H1 (cell line): ENCODE measurements around the gene SGCE. TPM values are rescaled to one million over a fixed set of nuclear protein-coding genes. Genes with fewer than 3 reads are reported as not detected.

Source experiments
- CTCF ChIA-PET: fragments of 300-600 bp; sonication (Branson Sonifier 250); formaldehyde crosslinking; loops from one replicate; lab custom pipeline; 2021; ENCODE audit not compliant: partially characterized antibody; lab: Charles Lee
- POLR2A ChIA-PET: fragments of 300-600 bp; sonication (Branson Sonifier 250); formaldehyde crosslinking; loops from one replicate; lab custom pipeline; 2021; ENCODE audit warnings: inconsistent platforms; ENCODE audit not compliant: partially characterized antibody; lab: Charles Lee
- DNase-seq, 2 experiments: peaks; one replicate each; pipeline versions ENCODE4 v3.0.0 to v3.0.0-alpha.2; 2010 to 2022; ENCODE audit warnings: low spot score in 2 of 2, low read depth in 1 of 2, mixed read lengths in 1 of 2
- FAIRE-seq: peaks from 2 replicates; lab custom pipeline; 2011; peaks lifted over from hg19 to GRCh38; lab: Jason Lieb, UNC
- H2AFZ ChIP-seq: 2 replicates; pipeline ENCODE4 v1.8.1; 2012; ENCODE audit warnings: low read length, inconsistent platforms
- H2AK5ac ChIP-seq: 2 replicates; pipeline ENCODE4 v1.6.1; 2013; ENCODE audit warnings: low read depth, low read length
- H2BK120ac ChIP-seq: replicated peaks from 2 replicates; pipeline ENCODE3; 2013; ENCODE audit warnings: low read depth, low read length, inconsistent platforms
- H2BK12ac ChIP-seq: 2 replicates; pipeline ENCODE4 v1.6.1; 2013; ENCODE audit warnings: low read depth, low read length
- H2BK15ac ChIP-seq: 2 replicates; pipeline ENCODE4 v1.6.1; 2013; ENCODE audit warnings: low read length
- H2BK20ac ChIP-seq: 2 replicates; pipeline ENCODE4 v1.6.1; 2013; ENCODE audit warnings: low read length
- H2BK5ac ChIP-seq: 2 replicates; pipeline ENCODE4 v1.6.1; 2013; ENCODE audit warnings: low read depth, low read length
- H3K14ac ChIP-seq: 2 replicates; pipeline ENCODE4 v1.6.1; 2013; ENCODE audit warnings: inconsistent platforms; ENCODE audit not compliant: insufficient read length
- H3K18ac ChIP-seq: 2 replicates; pipeline ENCODE4 v1.6.1; 2013; ENCODE audit warnings: low read length; ENCODE audit errors: extremely low read depth
- H3K23ac ChIP-seq: 2 replicates; pipeline ENCODE4 v1.6.1; 2013; ENCODE audit warnings: inconsistent platforms; ENCODE audit not compliant: insufficient read length
- H3K23me2 ChIP-seq: 2 replicates; pipeline ENCODE4 v1.6.1; 2013; ENCODE audit warnings: low read depth, low read length
- H3K27ac ChIP-seq: 2 replicates; pipeline ENCODE4 v1.6.1; 2011; ENCODE audit warnings: low read depth, low read length, inconsistent platforms
- H3K27me3 ChIP-seq, 4 experiments: replicated peaks in 1 of 4; 1 replicate in 1 of 4; 2 replicates in 3 of 4; pipeline versions ENCODE4 v1.6.1 to v1.8.1; 2011 to 2013; ENCODE audit warnings: low read length in 3 of 4, mild to moderate bottlenecking in 3 of 4, inconsistent platforms in 2 of 4, mixed read lengths in 2 of 4, moderate library complexity in 1 of 4; ENCODE audit not compliant: control insufficient read depth in 3 of 4, insufficient read depth in 3 of 4; ENCODE audit errors: extremely low read depth in 1 of 4
- H3K36me3 ChIP-seq, 4 experiments: 2 replicates each; pipeline versions ENCODE4 v1.6.1 to v1.8.1; 2011 to 2013; ENCODE audit warnings: mild to moderate bottlenecking in 4 of 4, low read length in 3 of 4, moderate library complexity in 2 of 4, control low read depth in 1 of 4, inconsistent platforms in 1 of 4; ENCODE audit not compliant: insufficient read depth in 4 of 4, control insufficient read depth in 2 of 4
- H3K4ac ChIP-seq: replicated peaks from 2 replicates; pipeline ENCODE3; 2013; ENCODE audit warnings: low read length, low read depth, mixed read lengths, inconsistent platforms; ENCODE audit not compliant: insufficient read length
- H3K4me1 ChIP-seq, 4 experiments: replicated peaks in 1 of 4; 1 replicate in 1 of 4; 2 replicates in 3 of 4; pipeline versions ENCODE4 v1.6.1 to v1.8.1; 2011 to 2013; ENCODE audit warnings: low read length in 3 of 4, inconsistent platforms in 2 of 4, mixed read lengths in 1 of 4; ENCODE audit not compliant: insufficient read depth in 4 of 4, control insufficient read depth in 3 of 4
- H3K4me2 ChIP-seq, 2 experiments: 2 replicates each; pipeline versions ENCODE4 v1.6.1 to v1.8.1; 2011 to 2013; ENCODE audit warnings: low read depth in 2 of 2, low read length in 2 of 2, control low read depth in 1 of 2, inconsistent platforms in 1 of 2, mild to moderate bottlenecking in 1 of 2; ENCODE audit not compliant: insufficient read depth in 1 of 2
- H3K4me3 ChIP-seq, 4 experiments: fragments of 200-600, 300-600 bp in 1 of 4; sonication (generic), shearing (Covaris generic), sonication (Bioruptor Twin) in 1 of 4; 2 replicates each; pipeline versions ENCODE4 v1.5.1 to v1.8.1; 2011 to 2016; ENCODE audit warnings: low read length in 4 of 4, low read depth in 3 of 4, control low read depth in 2 of 4, inconsistent platforms in 2 of 4, mild to moderate bottlenecking in 2 of 4, mixed read lengths in 1 of 4, moderate library complexity in 1 of 4; ENCODE audit not compliant: insufficient read depth in 2 of 4; ENCODE audit errors: extremely low read depth in 1 of 4
- H3K56ac ChIP-seq: replicated peaks from 2 replicates; pipeline ENCODE3; 2013; ENCODE audit warnings: low read depth, mild to moderate bottlenecking, mixed read lengths, low read length, inconsistent platforms; ENCODE audit not compliant: insufficient read length
- H3K79me1 ChIP-seq: 2 replicates; pipeline ENCODE4 v1.6.1; 2013; ENCODE audit warnings: low read depth, low read length, control low read depth
- H3K79me2 ChIP-seq, 2 experiments: 2 replicates each; pipeline versions ENCODE4 v1.6.1 to v1.8.1; 2012 to 2013; ENCODE audit warnings: low read length in 2 of 2, mild to moderate bottlenecking in 2 of 2, inconsistent platforms in 1 of 2; ENCODE audit not compliant: insufficient read depth in 2 of 2, control insufficient read depth in 1 of 2
- H3K9ac ChIP-seq, 4 experiments: replicated peaks in 1 of 4; 1 replicate in 1 of 4; 2 replicates in 3 of 4; pipeline versions ENCODE4 v1.6.1 to v1.8.1; 2011 to 2013; ENCODE audit warnings: low read depth in 3 of 4, low read length in 3 of 4, control low read depth in 2 of 4, mild to moderate bottlenecking in 2 of 4, moderate library complexity in 2 of 4, inconsistent platforms in 1 of 4; ENCODE audit errors: extremely low read depth in 1 of 4
- H3K9me3 ChIP-seq, 2 experiments: 2 replicates each; pipeline versions ENCODE4 v1.6.1 to v1.8.1; 2012 to 2013; ENCODE audit warnings: mild to moderate bottlenecking in 2 of 2, moderate library complexity in 2 of 2, control low read depth in 1 of 2, inconsistent platforms in 1 of 2, low read depth in 1 of 2, low read length in 1 of 2, mixed read lengths in 1 of 2; ENCODE audit not compliant: insufficient read depth in 2 of 2
- H4K20me1 ChIP-seq, 2 experiments: replicated peaks in 1 of 2; 2 replicates each; pipeline versions ENCODE3 to v1.8.1; 2011 to 2013; ENCODE audit warnings: inconsistent platforms in 2 of 2, low read length in 2 of 2, mild to moderate bottlenecking in 1 of 2; ENCODE audit not compliant: insufficient read depth in 2 of 2, control insufficient read depth in 1 of 2
- H4K5ac ChIP-seq: 2 replicates; pipeline ENCODE4 v1.6.1; 2013; ENCODE audit warnings: low read length, low read depth, mixed read lengths, inconsistent platforms; ENCODE audit not compliant: insufficient read length
- H4K8ac ChIP-seq: 2 replicates; pipeline ENCODE4 v1.8.0; 2013; ENCODE audit warnings: mild to moderate bottlenecking, moderate library complexity, low read length, inconsistent platforms; ENCODE audit not compliant: insufficient read depth; ENCODE audit errors: extremely low read depth
- H4K91ac ChIP-seq: replicated peaks from 2 replicates; pipeline ENCODE3; 2013; ENCODE audit warnings: low read length, mixed read lengths, inconsistent platforms; ENCODE audit not compliant: insufficient read length
- CBX8 ChIP-seq: fragments of 300-800, 300-1000 bp; sonication (generic); IDR thresholded peaks from 2 replicates; pipeline ENCODE4 v1.7.1; 2016; ENCODE audit warnings: low read depth, low read length, borderline replicate concordance
- HDAC2 ChIP-seq, 2 experiments: fragments of 300-600 bp in 1 of 2; sonication (generic) in 1 of 2; IDR thresholded peaks; 2 replicates each; pipeline ENCODE4 v1.6.1; 2011 to 2012; ENCODE audit warnings: low read depth in 2 of 2, low read length in 2 of 2, mild to moderate bottlenecking in 2 of 2, moderate library complexity in 2 of 2, borderline replicate concordance in 1 of 2, inconsistent platforms in 1 of 2
- KDM4A ChIP-seq: IDR thresholded peaks from one replicate; pipeline ENCODE4 v1.7.1; 2012; ENCODE audit warnings: low read depth, mild to moderate bottlenecking, moderate library complexity, low read length, inconsistent platforms; ENCODE audit not compliant: severe bottlenecking
- NRF1 ChIP-seq: IDR thresholded peaks from 2 replicates; pipeline ENCODE4 v1.6.1; 2011; ENCODE audit warnings: mild to moderate bottlenecking, low read depth, low read length, improper control_type of control experiment
- PHF8 ChIP-seq: fragments of 200-600 bp; sonication (generic); conservative IDR thresholded peaks from 2 replicates; pipeline ENCODE4 v1.7.1; 2012; ENCODE audit warnings: low read depth, mild to moderate bottlenecking, inconsistent platforms, low read length, moderate library complexity
- POLR2A ChIP-seq, 2 experiments: IDR thresholded peaks; 1 replicate in 1 of 2; 2 replicates in 1 of 2; pipeline ENCODE4 v1.6.1; 2011; ENCODE audit warnings: low read depth in 2 of 2, low read length in 2 of 2, mild to moderate bottlenecking in 2 of 2; ENCODE audit errors: control extremely low read depth in 1 of 2
- RAD21 ChIP-seq, 2 experiments: IDR thresholded peaks in 1 of 2; conservative IDR thresholded peaks in 1 of 2; 2 replicates each; pipeline ENCODE4 v1.6.1; 2011; ENCODE audit warnings: low read depth in 2 of 2, low read length in 2 of 2, improper control_type of control experiment in 1 of 2, inconsistent platforms in 1 of 2, mild to moderate bottlenecking in 1 of 2, moderate library complexity in 1 of 2
- RNF2 ChIP-seq: fragments of 200-900, 300-1000 bp; sonication (generic); IDR thresholded peaks from 2 replicates; pipeline ENCODE4 v1.7.1; 2016; ENCODE audit warnings: borderline replicate concordance, low read depth, mild to moderate bottlenecking, antibody characterized with exemption, low read length; ENCODE audit not compliant: poor library complexity, severe bottlenecking; ENCODE audit errors: missing control alignments
- RXRA ChIP-seq: IDR thresholded peaks from 2 replicates; pipeline ENCODE4 v1.6.1; 2011; ENCODE audit warnings: low read depth, mild to moderate bottlenecking, low read length, moderate library complexity; ENCODE audit not compliant: insufficient read depth
- SP4 ChIP-seq: IDR thresholded peaks from 2 replicates; pipeline ENCODE4 v1.6.1; 2012; ENCODE audit warnings: low read length, inconsistent platforms
- SUZ12 ChIP-seq: fragments of 200-600 bp; sonication (generic); IDR thresholded peaks from 2 replicates; pipeline ENCODE4 v1.6.1; 2012; ENCODE audit warnings: mild to moderate bottlenecking, inconsistent platforms, low read length, moderate library complexity, mixed read lengths
- TAF1 ChIP-seq: IDR thresholded peaks from 2 replicates; pipeline ENCODE4 v1.6.1; 2011; ENCODE audit warnings: mild to moderate bottlenecking, low read depth, low read length
- TBP ChIP-seq: IDR thresholded peaks from 2 replicates; pipeline ENCODE4 v1.6.1; 2011; ENCODE audit warnings: low read depth, low read length, improper control_type of control experiment
- TEAD4 ChIP-seq: IDR thresholded peaks from 2 replicates; pipeline ENCODE4 v1.6.1; 2012; ENCODE audit warnings: low read depth, low read length, inconsistent platforms, mixed read lengths
- ZNF274 ChIP-seq: IDR thresholded peaks from 2 replicates; pipeline ENCODE4 v1.7.0; 2012; ENCODE audit warnings: low read length, borderline replicate concordance; ENCODE audit errors: extremely low read depth
- WGBS, 2 experiments: shearing (Covaris generic) in 1 of 2; methylation state at CpG; one replicate each; pipeline versions ENCODE4 v1.1.6 to v1.1.7; 2013 to 2015; ENCODE audit warnings: low lambda C conversion rate in 2 of 2, mixed read lengths in 2 of 2, inconsistent platforms in 1 of 2, low coverage in 1 of 2, missing lambda C conversion rate in 1 of 2; ENCODE audit not compliant: insufficient replicate concordance in 2 of 2, insufficient coverage in 1 of 2, insufficient read length in 1 of 2; ENCODE audit errors: extremely low coverage in 1 of 2, missing lambda C conversion rate in 1 of 2; 5-methylcytosine and 5-hydroxymethylcytosine counted together
- polyA plus RNA-seq, 7 experiments: library from polyadenylated mRNA; depleted of rRNA in 3 of 7; stranded (reverse) in 5 of 7; unstranded in 2 of 7; fragments of >200 nt in 5 of 7; fragments of 200-250 nt in 2 of 7; gene quantifications; 1 replicate in 5 of 7; 2 replicates in 1 of 7; 4 replicates in 1 of 7; pipeline versions ENCODE4 v1.2.1 to v1.2.3, GENCODE V29; 2011 to 2013; ENCODE audit warnings: missing spikeins in 2 of 7, mixed read lengths in 2 of 7
- total RNA-seq: library from RNA; stranded (reverse); fragmentation: NEBNext Ultra II Directional; extraction: Animal tissue kit (Norgen Biotek cat#: 25700); gene quantifications from 2 replicates; pipeline ENCODE4 v1.2.1, GENCODE V29; 2021

The SGCE gene
- total and polyA plus RNA-seq, 2 of the 8 experiments (the other 6 are each of a cell fraction or from before 2014, with no cell fraction given): 12.8 to 25.0 TPM

- H3K18ac ChIP-seq: no peak overlapping the region
- H4K8ac ChIP-seq: no peak overlapping the region
- H2BK5ac ChIP-seq: no peak overlapping the region
- H2AFZ ChIP-seq: no peak overlapping the region
- no peak overlapping the region for H2BK120ac ChIP-seq
- H3K9ac ChIP-seq: no peak overlapping the region
- no peak overlapping the region for H2BK15ac ChIP-seq
- no peaks in the 10 kb centered on the region for H3K4me1 ChIP-seq
- H3K4me3 ChIP-seq: no peak overlapping the region
- no peaks in the 10 kb centered on the region for H3K79me1 ChIP-seq
- H4K20me1 ChIP-seq: no peaks in the 10 kb centered on the region
- CTCF ChIA-PET: no interaction called here
- H3K23ac ChIP-seq: no peak overlapping the region
- H2BK20ac ChIP-seq: no peak overlapping the region
- no peak overlapping the region for H3K14ac ChIP-seq
- no peak overlapping the region for H3K4me2 ChIP-seq
- WGBS, 2 experiments: 98% methylated on average over 3 of the region's 3 CpGs; no CpG with 5 or more reads in 1 of the 2 experiments
- POLR2A ChIA-PET: no interaction called here
- H3K36me3 ChIP-seq: peaks cover 0 to 3% (median 0%) of the 10 kb centered on the region in 4 experiments; a peak in 1 of 8 replicates
- H3K27me3 ChIP-seq: no peaks in the 10 kb centered on the region
- no peak overlapping the region for H3K27ac ChIP-seq
- H4K5ac ChIP-seq: no peak overlapping the region
- no peak overlapping the region for H2AK5ac ChIP-seq
- FAIRE-seq: no peak
- no peak overlapping the region for H2BK12ac ChIP-seq
- no peak overlapping the region for H3K56ac ChIP-seq
- no peak for DNase-seq
- H3K4ac ChIP-seq: no peak overlapping the region
- H3K79me2 ChIP-seq: no peaks in the 10 kb centered on the region
- H4K91ac ChIP-seq: no peak overlapping the region
- H3K9me3 ChIP-seq: no peaks in the 10 kb centered on the region
- H3K23me2 ChIP-seq: no peaks in the 10 kb centered on the region
- TF ChIP-seq NRF1 (no peak), PHF8 (no peak), SP4 (no peak), HDAC2 (IDR thresholded peaks at IDR 0.05; ENCODE audit: borderline replicate concordance in 1 of 2, low read depth in 2 of 2, low read length in 2 of 2) (no peak), RXRA (no peak), POLR2A (IDR thresholded peaks at IDR 0.05; ENCODE audit: control extremely low read depth in 1 of 2, low read depth in 2 of 2, low read length in 2 of 2) (no peak), CBX8 (no peak), KDM4A (no peak), SUZ12 (no peak), RNF2 (no peak), RAD21 (IDR thresholded peaks at IDR 0.05 in 1 of 2, conservative IDR thresholded peaks at IDR 0.05 in 1 of 2; ENCODE audit: low read depth in 2 of 2, low read length in 2 of 2) (no peak), TBP (no peak), TEAD4 (no peak), ZNF274 (no peak), TAF1 (no peak)
Observed at GRCh38 chr7:94562525-94562924, 93.4 kb downstream of the SGCE start.
